GM21360 (cell line): ENCODE results near the gene RBMS1.
A peak's percentile ranks its signal among the peaks of the same experiment; 100 is the strongest.

Experiments
- ATAC-seq: cut with Tn5 transposase; IDR thresholded peaks from one replicate; pipeline ENCODE4 v1.9.1; 2021; ENCODE audit warnings: mild to moderate bottlenecking, moderate library complexity; ENCODE audit not compliant: unreplicated experiment

The RBMS1 gene

GRCh38 chr2:160287476-160287875 lies 206.1 kb downstream of the RBMS1 start:
- ATAC-seq = no peak

- no peak for ATAC-seq
Measured at GRCh38 chr2:160286551-160286950, 207.1 kb downstream of the RBMS1 start.

- no peak for ATAC-seq
Measured at GRCh38 chr2:160283675-160284074, 209.9 kb downstream of the RBMS1 start.

- no peak for ATAC-seq
Measured at GRCh38 chr2:160282063-160282580, 211.5 kb downstream of the RBMS1 start.

GRCh38 chr2:160281213-160281612 lies 212.4 kb downstream of the RBMS1 start:
- no peak for ATAC-seq

GRCh38 chr2:160279813-160280465 lies 213.7 kb downstream of the RBMS1 start:
- no peak for ATAC-seq

- no peak for ATAC-seq
Measured at GRCh38 chr2:160278879-160279177, 214.8 kb downstream of the RBMS1 start.

- ATAC-seq = peak; percentile 88
Measured at GRCh38 chr2:160278101-160278878, 215.3 kb downstream of the RBMS1 start.

GRCh38 chr2:160277151-160277550 lies 216.5 kb downstream of the RBMS1 start:
- ATAC-seq = no peak

GRCh38 chr2:160275656-160276055 lies 218.0 kb downstream of the RBMS1 start:
- ATAC-seq = no peak

GRCh38 chr2:160271171-160272086 lies 222.2 kb downstream of the RBMS1 start:
- no peak for ATAC-seq

- no peak for ATAC-seq
Measured at GRCh38 chr2:160270571-160271113, 223.0 kb downstream of the RBMS1 start.

- peak; percentile 94 for ATAC-seq
Measured at GRCh38 chr2:160269803-160270570, 223.6 kb downstream of the RBMS1 start.

- ATAC-seq = peak; percentile 9
Measured at GRCh38 chr2:160269365-160269764, 224.2 kb downstream of the RBMS1 start.

- ATAC-seq = no peak
Measured at GRCh38 chr2:160268151-160268781, 225.3 kb downstream of the RBMS1 start.

GRCh38 chr2:160267692-160268091 lies 225.9 kb downstream of the RBMS1 start:
- ATAC-seq = no peak

- ATAC-seq = no peak
Measured at GRCh38 chr2:160267022-160267421, 226.6 kb downstream of the RBMS1 start.

- no peak for ATAC-seq
Measured at GRCh38 chr2:160266037-160266551, 227.5 kb downstream of the RBMS1 start.

GRCh38 chr2:160264308-160264707 lies 229.3 kb downstream of the RBMS1 start:
- ATAC-seq = no peak

- ATAC-seq = no peak
Measured at GRCh38 chr2:160261732-160262131, 231.9 kb downstream of the RBMS1 start.
